GM13976 (cell line): ENCODE measurements around the gene RMI2.

Experiments
- DNase-seq: peaks from one replicate; pipeline ENCODE4 v3.0.0; 2012; ENCODE audit warnings: low spot score
- CTCF ChIP-seq: IDR thresholded peaks from 2 replicates; pipeline ENCODE4 v1.5.1; 2012; ENCODE audit warnings: borderline replicate concordance, mild to moderate bottlenecking; ENCODE audit not compliant: insufficient read depth; ENCODE audit errors: extremely low read depth, missing control alignments, control extremely low read depth
- in situ Hi-C: fragments of 300-500 bp; cut with MboI; formaldehyde crosslinking; loops from one replicate; pipeline ENCODE4 v1.12.0; 2022; ENCODE audit warnings: low sequenced_read_pairs, mixed read lengths, inconsistent platforms; ENCODE audit not compliant: unreplicated experiment

RMI2 gene

GRCh38 chr16:11341371-11341770, 3.9 kb upstream of the RMI2 start:
- no peak for TF ChIP-seq CTCF
- no peak for DNase-seq
- in situ Hi-C loops: no loop called here

GRCh38 chr16:11342021-11342855, 3.0 kb upstream of the RMI2 start:
- in situ Hi-C loops: no loop called here
- no peak for TF ChIP-seq CTCF
- DNase-seq: no peak

- TF ChIP-seq CTCF: no peak
- in situ Hi-C loops: no loop called here
- no peak for DNase-seq
Observed at GRCh38 chr16:11346700-11347319, 1.6 kb downstream of the RMI2 start.

- no peak for TF ChIP-seq CTCF
- in situ Hi-C loops: no loop called here
- DNase-seq: no peak
Observed at GRCh38 chr16:11347831-11348230, 2.6 kb downstream of the RMI2 start.

GRCh38 chr16:11348737-11349598, 3.7 kb downstream of the RMI2 start:
- DNase-seq: no peak
- no peak for TF ChIP-seq CTCF
- in situ Hi-C loops: no loop called here

- no peak for TF ChIP-seq CTCF
- in situ Hi-C loops: no loop called here
- DNase-seq: no peak
Observed at GRCh38 chr16:11349599-11350276, 4.5 kb downstream of the RMI2 start.
